Panc1 (cell line): ENCODE results near the gene ROR1.

ENCODE experiments used
- SIN3A ChIP-seq: IDR thresholded peaks from 2 replicates; pipeline ENCODE4 v1.6.1; 2012; ENCODE audit warnings: low read depth, mild to moderate bottlenecking, low read length, moderate library complexity, borderline replicate concordance; ENCODE audit not compliant: insufficient read depth
- TF ChIP-seq, protein P1 (sequence below): fragments of 450-650 bp; IDR thresholded peaks from 2 replicates; pipeline ENCODE4 v1.5.1; 2017; ENCODE audit warnings: mild to moderate bottlenecking

DNA sequence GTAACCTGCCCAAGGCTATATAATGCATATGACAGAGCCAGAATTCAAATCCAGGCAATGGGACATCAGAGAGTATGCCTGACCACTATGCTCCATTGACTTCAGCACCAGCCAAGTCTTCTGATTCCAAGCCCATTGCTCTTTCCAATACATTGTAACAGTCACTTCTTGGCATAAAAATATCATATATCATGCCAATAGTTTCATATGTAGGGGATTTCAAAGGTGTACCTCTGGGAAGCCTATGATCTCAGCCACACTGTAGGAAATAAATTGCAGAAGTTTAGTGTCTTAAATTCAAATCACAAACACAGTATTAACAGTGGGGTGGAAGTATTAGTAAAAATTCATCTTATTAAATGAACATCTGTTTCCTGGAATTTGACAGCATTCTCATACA is 30.0 kb upstream of the ROR1 start:
- TF ChIP-seq, protein P1, sequence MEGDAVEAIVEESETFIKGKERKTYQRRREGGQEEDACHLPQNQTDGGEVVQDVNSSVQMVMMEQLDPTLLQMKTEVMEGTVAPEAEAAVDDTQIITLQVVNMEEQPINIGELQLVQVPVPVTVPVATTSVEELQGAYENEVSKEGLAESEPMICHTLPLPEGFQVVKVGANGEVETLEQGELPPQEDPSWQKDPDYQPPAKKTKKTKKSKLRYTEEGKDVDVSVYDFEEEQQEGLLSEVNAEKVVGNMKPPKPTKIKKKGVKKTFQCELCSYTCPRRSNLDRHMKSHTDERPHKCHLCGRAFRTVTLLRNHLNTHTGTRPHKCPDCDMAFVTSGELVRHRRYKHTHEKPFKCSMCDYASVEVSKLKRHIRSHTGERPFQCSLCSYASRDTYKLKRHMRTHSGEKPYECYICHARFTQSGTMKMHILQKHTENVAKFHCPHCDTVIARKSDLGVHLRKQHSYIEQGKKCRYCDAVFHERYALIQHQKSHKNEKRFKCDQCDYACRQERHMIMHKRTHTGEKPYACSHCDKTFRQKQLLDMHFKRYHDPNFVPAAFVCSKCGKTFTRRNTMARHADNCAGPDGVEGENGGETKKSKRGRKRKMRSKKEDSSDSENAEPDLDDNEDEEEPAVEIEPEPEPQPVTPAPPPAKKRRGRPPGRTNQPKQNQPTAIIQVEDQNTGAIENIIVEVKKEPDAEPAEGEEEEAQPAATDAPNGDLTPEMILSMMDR = no peak
- no peak for TF ChIP-seq SIN3A
